GM18873 (cell line): ENCODE results near the gene IL1RAPL1.
"Not testable (repeated sequence)": the region's sequence is repeated elsewhere in the genome, so short reads cannot be mapped to it uniquely, and the experiment has no call there.

Experiments
- ATAC-seq: cut with Tn5 transposase; IDR thresholded peaks from one replicate; pipeline ENCODE4 v1.9.1; 2021; ENCODE audit warnings: mild to moderate bottlenecking, moderate library complexity, moderate number of reproducible peaks; ENCODE audit not compliant: unreplicated experiment, low FRiP score

IL1RAPL1 gene

GRCh38 chrX:28756647-28757046, 169.4 kb downstream of the IL1RAPL1 start:
- ATAC-seq, result no peak

DNA sequence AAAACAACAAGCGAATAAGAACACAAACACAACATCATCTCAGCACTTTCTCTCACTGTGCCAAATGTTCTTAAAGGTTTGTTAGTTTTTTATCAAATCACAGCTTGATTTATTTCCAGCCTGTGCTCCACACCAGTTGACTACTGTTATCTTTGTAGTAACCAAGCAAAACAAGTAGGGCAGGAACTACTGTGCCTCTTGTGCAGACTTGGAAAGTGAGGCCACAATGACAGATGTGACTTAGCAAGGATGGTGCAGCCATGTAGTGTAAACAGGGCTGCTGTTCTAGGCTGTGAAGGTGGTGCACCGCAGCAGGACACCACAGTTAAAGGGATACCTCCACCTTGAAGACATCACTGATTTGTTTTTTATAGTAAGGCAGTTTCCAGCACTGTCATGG, 170.0 kb downstream of the IL1RAPL1 start:
- no peak for ATAC-seq

GRCh38 chrX:28766561-28766960, 179.3 kb downstream of the IL1RAPL1 start:
- ATAC-seq, result not testable (repeated sequence)

GRCh38 chrX:28773807-28774206, 186.6 kb downstream of the IL1RAPL1 start:
- no peak for ATAC-seq

DNA sequence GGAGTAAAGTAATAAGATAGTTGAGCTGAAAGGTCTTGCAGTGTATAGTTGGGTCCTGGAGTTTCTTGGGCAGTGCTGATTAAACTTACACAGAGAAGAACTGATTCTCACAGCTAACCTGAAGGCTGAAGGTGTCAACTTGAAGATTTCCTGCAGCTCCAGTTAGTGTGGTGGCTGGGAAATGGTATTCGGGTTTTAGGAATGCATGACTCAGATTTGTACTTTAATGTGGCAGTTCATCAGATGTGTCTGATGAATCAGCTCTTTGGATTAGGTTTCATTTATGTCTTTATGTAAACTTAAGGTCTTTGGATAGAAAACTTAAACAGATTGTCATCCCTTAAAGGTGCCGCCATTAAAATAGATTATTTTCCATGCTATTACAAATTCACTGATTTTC, 200.0 kb downstream of the IL1RAPL1 start:
- ATAC-seq, result no peak

DNA sequence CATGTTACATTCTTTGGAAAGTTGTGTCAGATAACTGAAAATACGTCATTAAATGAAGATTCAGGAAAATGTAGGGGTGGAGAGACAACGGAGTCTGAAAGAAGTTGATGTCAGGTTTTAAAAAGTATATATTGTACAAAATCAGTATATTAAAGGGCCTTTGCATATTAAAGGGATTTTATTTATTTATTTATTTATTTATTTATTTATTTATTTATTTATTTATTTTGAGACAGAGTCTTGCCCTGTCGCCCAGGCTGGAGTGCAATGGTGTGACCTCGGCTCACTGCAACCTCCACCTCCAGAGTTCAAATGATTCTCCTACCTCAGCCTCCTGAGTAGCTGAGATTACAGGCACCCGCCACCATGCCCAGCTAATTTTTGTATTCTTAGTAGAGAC, 213.4 kb downstream of the IL1RAPL1 start:
- ATAC-seq, result not testable (repeated sequence)

DNA sequence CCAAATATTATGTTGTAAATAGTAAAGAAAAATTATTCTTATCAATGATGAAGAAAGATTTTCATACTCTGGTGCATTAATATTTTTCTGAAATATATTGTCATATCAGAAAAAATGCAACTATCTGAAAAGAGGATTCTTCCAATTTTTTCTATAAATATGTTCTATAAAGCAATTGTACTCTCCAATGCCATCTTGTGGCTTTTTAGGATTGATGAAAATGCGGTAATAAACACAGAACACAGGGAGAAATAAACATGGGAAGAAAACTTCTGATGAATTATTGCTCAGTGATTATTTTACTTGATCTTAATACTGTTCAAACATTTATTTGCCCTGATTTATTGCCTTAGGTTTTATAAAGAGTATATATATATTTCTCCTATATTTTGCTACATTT, 215.4 kb downstream of the IL1RAPL1 start:
- no peak for ATAC-seq

DNA sequence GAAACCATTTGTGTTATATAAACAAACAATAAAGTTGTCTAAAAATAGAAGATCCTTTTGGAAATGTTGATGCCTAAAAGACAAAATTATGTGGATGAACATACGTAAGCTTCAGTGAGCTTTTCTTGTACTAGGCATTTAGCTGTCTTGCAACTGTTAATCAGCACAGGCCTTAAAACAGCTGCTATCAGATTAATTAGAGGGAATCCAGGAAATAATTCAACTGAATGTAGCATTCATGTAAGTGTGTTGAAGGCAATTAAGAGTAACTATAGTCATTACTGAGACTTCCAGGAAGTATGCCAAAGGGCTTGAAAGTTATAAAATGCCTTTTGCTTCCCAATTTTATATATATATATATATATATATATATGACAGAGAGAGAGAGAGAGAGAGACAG, 248.7 kb downstream of the IL1RAPL1 start:
- ATAC-seq, result no peak

DNA sequence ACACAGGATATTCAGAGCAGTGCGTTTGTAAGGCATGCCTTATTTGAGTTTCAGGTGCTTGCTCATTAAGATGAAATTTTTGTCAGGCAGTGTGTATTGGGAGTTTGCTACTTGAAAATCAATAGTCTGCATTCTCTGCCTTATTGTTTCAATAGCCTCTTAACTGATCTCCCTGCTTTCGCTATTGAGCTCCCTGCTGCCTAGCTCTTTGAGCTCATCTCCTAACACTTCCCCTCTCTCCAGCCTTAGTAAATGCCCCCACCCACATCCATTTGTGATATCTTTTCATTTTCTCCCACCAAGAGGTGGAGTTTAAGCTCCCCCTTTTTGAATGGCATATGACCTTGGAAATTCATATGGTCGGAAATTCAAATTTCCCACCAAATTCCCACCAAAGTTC, 256.6 kb downstream of the IL1RAPL1 start:
- ATAC-seq, result no peak

- ATAC-seq, result no peak
These were observed 260.2 kb downstream of the IL1RAPL1 start for GRCh38 chrX:28847423-28847822.

DNA sequence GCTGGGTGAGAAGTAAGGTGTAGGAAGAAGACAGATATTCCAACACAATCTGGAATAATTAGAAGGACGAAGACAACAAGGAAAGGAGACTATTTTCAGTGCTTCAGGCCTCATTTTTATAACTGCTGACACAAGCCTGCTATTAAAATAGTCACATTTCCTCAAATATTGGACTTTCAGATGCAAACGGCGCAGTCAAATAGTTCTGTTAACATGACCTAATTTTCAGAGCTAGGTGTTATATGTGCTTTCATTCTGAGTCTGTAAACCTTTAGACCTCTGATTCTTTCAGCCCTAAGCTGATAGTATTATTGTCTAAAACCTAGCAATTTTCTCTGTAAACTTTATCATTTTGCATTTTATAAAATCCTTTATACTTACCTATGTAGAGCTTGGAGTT, 261.5 kb downstream of the IL1RAPL1 start:
- no peak for ATAC-seq

- ATAC-seq, result no peak
These were observed 263.7 kb downstream of the IL1RAPL1 start for GRCh38 chrX:28850955-28851354.

DNA sequence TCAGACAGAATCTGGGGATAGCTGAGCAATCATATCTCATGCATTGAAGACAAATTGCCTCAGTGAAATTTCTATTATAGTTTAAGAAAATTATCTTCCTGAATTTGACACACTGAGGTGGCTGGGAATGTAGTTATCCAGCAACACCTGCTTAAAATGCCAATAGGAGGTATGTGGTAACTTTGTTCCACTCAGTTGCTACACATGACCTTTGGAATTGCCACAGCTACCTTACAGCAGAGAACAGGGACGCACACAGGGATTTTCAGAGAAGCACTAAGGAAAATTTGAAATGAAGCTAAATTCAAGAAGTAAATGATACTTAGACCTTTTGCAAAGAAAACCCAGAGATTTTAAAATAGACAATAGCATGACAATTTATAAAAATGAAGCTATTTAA, 264.6 kb downstream of the IL1RAPL1 start:
- no peak for ATAC-seq

- no peak for ATAC-seq
These were observed 267.4 kb downstream of the IL1RAPL1 start for GRCh38 chrX:28854637-28855036.

DNA sequence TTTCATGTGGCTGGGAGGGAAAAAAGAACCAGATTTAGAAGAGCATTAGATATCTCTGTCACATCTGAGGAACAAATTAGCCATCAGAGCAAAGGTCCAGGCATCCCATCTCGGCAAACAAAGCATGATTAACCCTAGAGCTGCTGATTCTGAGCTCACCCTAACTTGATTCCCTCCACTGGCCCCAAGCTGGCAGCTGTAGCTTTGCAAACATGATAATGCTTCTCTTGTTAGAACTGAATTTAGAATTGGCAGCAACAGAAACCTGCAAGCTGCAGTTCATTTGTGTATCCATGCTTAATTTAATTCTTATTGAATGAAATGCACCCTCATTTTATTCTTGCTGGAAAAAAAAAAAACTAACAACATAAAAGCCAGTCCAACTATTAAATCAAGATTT, 289.2 kb downstream of the IL1RAPL1 start:
- no peak for ATAC-seq

- ATAC-seq, result no peak
These were observed 289.7 kb downstream of the IL1RAPL1 start for GRCh38 chrX:28876901-28877300.

DNA sequence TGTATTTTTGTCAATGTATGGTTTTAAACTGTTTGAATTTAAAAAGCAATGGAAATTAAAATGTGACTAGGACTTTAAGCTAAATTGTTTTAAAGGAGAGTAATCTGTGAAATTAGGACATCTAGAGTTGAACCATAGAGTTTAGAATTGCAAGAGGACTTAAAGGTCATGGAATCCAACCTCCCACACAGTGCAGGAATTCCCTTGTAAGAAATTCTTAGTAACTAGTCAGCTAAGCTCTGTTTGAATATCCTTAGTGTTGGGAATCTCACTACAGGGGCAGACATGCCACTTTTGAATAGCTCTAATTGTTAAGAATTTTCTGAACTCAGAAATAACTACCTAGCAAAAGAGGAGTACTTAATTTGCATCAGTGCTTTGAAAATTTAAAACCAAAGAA, 292.9 kb downstream of the IL1RAPL1 start:
- no peak for ATAC-seq

- ATAC-seq, result no peak
These were observed 297.6 kb downstream of the IL1RAPL1 start for GRCh38 chrX:28884823-28885222.

DNA sequence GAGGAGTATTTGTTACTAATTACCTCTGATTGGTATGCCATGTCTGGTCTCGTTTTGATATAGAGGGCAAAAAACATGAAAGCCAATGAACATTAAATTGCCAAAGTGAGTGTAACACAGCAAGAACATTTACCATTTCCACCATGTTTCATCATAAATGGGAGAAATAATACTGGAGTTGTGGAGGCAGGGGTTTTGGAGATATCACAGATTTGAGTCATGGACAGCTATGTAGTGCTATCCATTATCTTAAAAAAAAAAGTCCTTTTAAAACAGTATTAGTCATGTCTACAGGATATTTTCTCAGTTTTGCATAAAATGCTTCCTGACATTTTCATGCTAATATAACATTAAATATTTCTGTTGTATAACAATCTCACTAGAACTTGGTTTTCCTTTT, 301.2 kb downstream of the IL1RAPL1 start:
- ATAC-seq, result no peak

- no peak for ATAC-seq
These were observed 302.4 kb downstream of the IL1RAPL1 start for GRCh38 chrX:28889591-28890090.

DNA sequence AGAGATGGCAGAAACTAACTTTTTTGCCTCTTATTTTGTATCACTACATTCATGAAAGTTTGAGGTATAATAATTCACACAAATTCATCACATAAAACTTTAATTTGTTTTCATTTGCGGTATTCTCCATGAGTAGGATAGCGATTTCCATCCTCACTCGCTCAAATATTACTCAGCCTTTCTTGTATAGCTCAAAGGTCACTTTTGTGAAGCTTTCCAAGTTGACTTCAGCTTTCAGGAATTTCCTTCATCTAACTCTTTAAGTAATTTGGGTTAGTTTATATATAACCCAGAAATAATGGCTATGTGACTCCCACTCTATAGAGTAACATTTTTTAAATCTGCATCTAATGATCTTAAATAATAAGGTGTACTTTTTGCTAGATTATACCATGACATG, 314.4 kb downstream of the IL1RAPL1 start:
- no peak for ATAC-seq

DNA sequence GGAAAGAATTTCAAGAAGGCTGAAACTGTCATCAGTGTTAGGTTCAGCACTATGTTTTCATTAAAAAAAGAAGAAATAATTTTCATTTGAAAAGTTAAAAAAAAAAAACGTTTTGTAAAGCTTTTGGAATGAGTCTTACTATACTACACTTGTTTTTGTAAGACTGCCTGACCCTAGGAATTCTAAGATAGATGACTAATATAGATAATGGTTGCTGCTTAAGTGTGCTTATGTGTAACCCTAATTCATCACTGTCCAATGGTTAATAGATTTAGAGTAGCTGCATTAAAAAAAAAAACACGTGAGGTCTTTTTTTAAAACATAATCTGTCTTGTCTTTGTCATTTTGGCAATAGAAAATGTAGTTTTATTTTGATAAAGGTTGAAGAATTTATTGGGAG, 323.2 kb downstream of the IL1RAPL1 start:
- ATAC-seq, result no peak
